ENCODE measurements around the gene LZTS2.
A peak's percentile ranks its signal among the peaks of the same experiment; 100 is the strongest.

The LZTS2 gene

GRCh38 chr10:100998183-100998990, 1.2 kb upstream of the LZTS2 start:
- DNase-seq (ENCODE audit: low read depth), result peak; percentile 81

- peak; percentile 68 for DNase-seq (ENCODE audit: low read depth)
Measured at GRCh38 chr10:100998991-100999741, 442 bp upstream of the LZTS2 start.

- DNase-seq (ENCODE audit: low read depth), result no peak
Measured at GRCh38 chr10:101000127-101000914, 713 bp downstream of the LZTS2 start.

- DNase-seq (ENCODE audit: low read depth), result no peak
Measured at GRCh38 chr10:101000915-101001658, 1.5 kb downstream of the LZTS2 start.

- DNase-seq (ENCODE audit: low read depth), result no peak
Measured at GRCh38 chr10:101001659-101002035, 2.0 kb downstream of the LZTS2 start.

GRCh38 chr10:101002456-101002855, 2.8 kb downstream of the LZTS2 start:
- DNase-seq (ENCODE audit: low read depth), result no peak

GRCh38 chr10:101003639-101004206, 4.1 kb downstream of the LZTS2 start:
- no peak for DNase-seq (ENCODE audit: low read depth)

- no peak for DNase-seq (ENCODE audit: low read depth)
Measured at GRCh38 chr10:101005361-101005760, 5.8 kb downstream of the LZTS2 start.

GRCh38 chr10:101005869-101006567, 6.4 kb downstream of the LZTS2 start:
- no peak for DNase-seq (ENCODE audit: low read depth)

GRCh38 chr10:101006593-101007098, 7.0 kb downstream of the LZTS2 start:
- DNase-seq (ENCODE audit: low read depth), result no peak

- DNase-seq (ENCODE audit: low read depth), result no peak
Measured at GRCh38 chr10:101007099-101007711, 7.6 kb downstream of the LZTS2 start.

- no peak for DNase-seq (ENCODE audit: low read depth)
Measured at GRCh38 chr10:101007915-101008822, 8.6 kb downstream of the LZTS2 start.

GRCh38 chr10:101008823-101009423, 9.3 kb downstream of the LZTS2 start:
- DNase-seq (ENCODE audit: low read depth), result no peak

GRCh38 chr10:101010329-101010728, 10.7 kb downstream of the LZTS2 start:
- DNase-seq (ENCODE audit: low read depth), result no peak

- no peak for DNase-seq (ENCODE audit: low read depth)
Measured at GRCh38 chr10:101011517-101012423, 12.2 kb downstream of the LZTS2 start.

- DNase-seq (ENCODE audit: low read depth), result peak; percentile 77
Measured at GRCh38 chr10:101012525-101013364, 13.1 kb downstream of the LZTS2 start.

GRCh38 chr10:101013365-101013825, 13.8 kb downstream of the LZTS2 start:
- DNase-seq (ENCODE audit: low read depth), result no peak

All from CMK (cell line).